Measurements from ENCODE around the gene MYO1C.
A peak's percentile ranks its signal among the peaks of the same experiment; 100 is the strongest.
"Not testable (repeated sequence)": the region's sequence is repeated elsewhere in the genome, so short reads cannot be mapped to it uniquely, and the experiment has no call there.

The MYO1C gene

GRCh38 chr17:1455797-1456599 lies 36.5 kb downstream of the MYO1C start, which contains the start of gene CRK:
Gene CRK (minus strand): TSS chr17:1456232. CDS start chr17:1456117, 115 bp downstream.
- DNase-seq: peak; percentile 82

GRCh38 chr17:1455291-1455796 lies 37.1 kb downstream of the MYO1C start:
- no peak for DNase-seq

GRCh38 chr17:1454541-1454940 lies 37.9 kb downstream of the MYO1C start:
- DNase-seq: no peak

- DNase-seq: not testable (repeated sequence)
These were observed 38.8 kb downstream of the MYO1C start for GRCh38 chr17:1453694-1454093.

- DNase-seq: no peak
These were observed 39.6 kb downstream of the MYO1C start for GRCh38 chr17:1452836-1453235.

- not testable (repeated sequence) for DNase-seq
These were observed 42.2 kb downstream of the MYO1C start for GRCh38 chr17:1450261-1450660.

GRCh38 chr17:1449412-1449967 lies 43.0 kb downstream of the MYO1C start:
- no peak for DNase-seq

- no peak for DNase-seq
These were observed 45.4 kb downstream of the MYO1C start for GRCh38 chr17:1447052-1447451.

- DNase-seq: no peak
These were observed 46.3 kb downstream of the MYO1C start for GRCh38 chr17:1446201-1446600.

- not testable (repeated sequence) for DNase-seq
These were observed 46.8 kb downstream of the MYO1C start for GRCh38 chr17:1445695-1446094.

GRCh38 chr17:1442721-1443120 lies 49.8 kb downstream of the MYO1C start:
- DNase-seq: not testable (repeated sequence)

GRCh38 chr17:1442187-1442586 lies 50.3 kb downstream of the MYO1C start:
- DNase-seq: no peak

GRCh38 chr17:1440921-1441320 lies 51.6 kb downstream of the MYO1C start:
- no peak for DNase-seq

GRCh38 chr17:1438593-1439083 lies 53.8 kb downstream of the MYO1C start:
- DNase-seq: no peak

- DNase-seq: no peak
These were observed 57.2 kb downstream of the MYO1C start for GRCh38 chr17:1435326-1435725.

- DNase-seq: no peak
These were observed 58.3 kb downstream of the MYO1C start for GRCh38 chr17:1434150-1434549.

- DNase-seq: no peak
These were observed 60.8 kb downstream of the MYO1C start for GRCh38 chr17:1431631-1432104.

GRCh38 chr17:1423456-1424135 lies 68.9 kb downstream of the MYO1C start:
- no peak for DNase-seq

- DNase-seq: no peak
These were observed 69.6 kb downstream of the MYO1C start for GRCh38 chr17:1422885-1423284.

- DNase-seq: no peak
These were observed 71.0 kb downstream of the MYO1C start for GRCh38 chr17:1421470-1421869.

GRCh38 chr17:1420981-1421380 lies 71.5 kb downstream of the MYO1C start:
- DNase-seq: no peak

- DNase-seq: no peak
These were observed 72.3 kb downstream of the MYO1C start for GRCh38 chr17:1420163-1420562.

GRCh38 chr17:1418476-1418875 lies 74.0 kb downstream of the MYO1C start:
- DNase-seq: not testable (repeated sequence)
